OCI-LY3 (cell line): ENCODE data around the gene ENKD1.

Experiments
- EZH2phosphoT487 ChIP-seq: fragments of 200-600 bp; shearing (Covaris generic); IDR thresholded peaks from 2 replicates; pipeline ENCODE4 v1.6.1; 2018; ENCODE audit warnings: antibody characterized with exemption, mixed run types, low read depth
- TF ChIP-seq, protein P1 (sequence below): fragments of 200-600, 300-600 bp; sonication (generic); IDR thresholded peaks from 2 replicates; pipeline ENCODE4 v1.5.1; 2014; ENCODE audit warnings: antibody characterized with exemption, low read length, low read depth

DNA sequence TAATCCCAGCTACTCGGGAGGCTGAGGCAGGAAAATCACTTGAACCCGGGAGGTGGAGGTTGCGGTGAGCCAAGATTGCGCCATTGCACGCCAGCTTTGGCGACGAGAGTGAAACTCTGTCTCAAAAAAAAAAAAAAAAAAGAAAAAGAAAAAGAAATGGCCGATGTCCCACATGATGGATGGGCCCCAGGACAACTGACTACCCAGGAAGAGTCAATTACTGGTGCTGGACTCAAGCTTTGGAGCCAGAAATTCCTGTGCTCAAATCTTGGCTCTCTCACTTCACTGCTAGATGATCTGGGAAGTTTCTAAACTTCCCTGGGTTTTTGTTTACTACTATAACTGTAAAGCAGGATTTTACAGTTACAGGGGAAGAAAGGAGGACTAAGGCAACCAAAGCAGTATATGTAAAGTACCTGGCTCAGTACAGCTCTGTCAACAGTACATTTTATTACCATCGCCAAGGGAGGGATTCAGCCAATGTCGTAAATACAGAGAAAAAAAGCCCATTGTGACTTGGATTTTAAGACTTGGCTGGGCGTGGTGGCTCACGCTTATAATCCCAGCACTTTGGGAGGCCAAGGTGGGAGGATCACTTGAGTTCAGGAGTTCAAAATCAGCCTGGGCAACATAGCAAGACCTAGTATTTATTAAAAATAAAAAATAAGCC lies 11.9 kb upstream of the ENKD1 start:
- TF ChIP-seq, protein P1, sequence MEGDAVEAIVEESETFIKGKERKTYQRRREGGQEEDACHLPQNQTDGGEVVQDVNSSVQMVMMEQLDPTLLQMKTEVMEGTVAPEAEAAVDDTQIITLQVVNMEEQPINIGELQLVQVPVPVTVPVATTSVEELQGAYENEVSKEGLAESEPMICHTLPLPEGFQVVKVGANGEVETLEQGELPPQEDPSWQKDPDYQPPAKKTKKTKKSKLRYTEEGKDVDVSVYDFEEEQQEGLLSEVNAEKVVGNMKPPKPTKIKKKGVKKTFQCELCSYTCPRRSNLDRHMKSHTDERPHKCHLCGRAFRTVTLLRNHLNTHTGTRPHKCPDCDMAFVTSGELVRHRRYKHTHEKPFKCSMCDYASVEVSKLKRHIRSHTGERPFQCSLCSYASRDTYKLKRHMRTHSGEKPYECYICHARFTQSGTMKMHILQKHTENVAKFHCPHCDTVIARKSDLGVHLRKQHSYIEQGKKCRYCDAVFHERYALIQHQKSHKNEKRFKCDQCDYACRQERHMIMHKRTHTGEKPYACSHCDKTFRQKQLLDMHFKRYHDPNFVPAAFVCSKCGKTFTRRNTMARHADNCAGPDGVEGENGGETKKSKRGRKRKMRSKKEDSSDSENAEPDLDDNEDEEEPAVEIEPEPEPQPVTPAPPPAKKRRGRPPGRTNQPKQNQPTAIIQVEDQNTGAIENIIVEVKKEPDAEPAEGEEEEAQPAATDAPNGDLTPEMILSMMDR: no peak
- TF ChIP-seq EZH2phosphoT487: no peak
